HepG2 (cell line): ENCODE measurements around the gene MSI2. TPM values are rescaled to one million over a fixed set of nuclear protein-coding genes. Genes with fewer than 3 reads are reported as not detected.

Source experiments
- ATAC-seq: fragments of 200-7000 bp; cut with Tn5 transposase; 3 replicates; pipeline ENCODE4 v1.9.1; 2020; ENCODE audit warnings: mild to moderate bottlenecking, moderate library complexity
- BruUV-seq: library from RNA; stranded (reverse); fragments of 400-500 nt; replicated peaks from 2 replicates; lab custom pipeline; 2021; lab: Mats Ljungman, UMichigan
- CTCF ChIA-PET: fragments of 300-600 bp; formaldehyde crosslinking; extraction: SDS; loops from one replicate; lab custom pipeline; 2021; ENCODE audit warnings: low total read pairs, inconsistent platforms, low intra/inter-chr PET ratio; lab: Yijun Ruan, JAX
- POLR2A ChIA-PET: fragments of 350-600 bp; sonication (Branson Sonifier 250); formaldehyde crosslinking; loops from one replicate; lab custom pipeline; 2020; ENCODE audit warnings: antibody characterized with exemption, inconsistent platforms; lab: Yijun Ruan, JAX
- DNase-seq: peaks from one replicate; pipeline ENCODE4 v3.0.0-alpha.2; 2015; ENCODE audit warnings: low spot score
- FAIRE-seq: peaks from 3 replicates; lab custom pipeline; 2011; peaks lifted over from hg19 to GRCh38; lab: Jason Lieb, UNC
- H2AFZ ChIP-seq: one replicate; pipeline ENCODE4 v1.6.1; 2011; ENCODE audit warnings: low read length, inconsistent platforms
- H3K27ac ChIP-seq: fragments of 300-600 bp; 3 replicates; pipeline ENCODE4 v1.8.0; 2011; ENCODE audit warnings: mixed run types, mild to moderate bottlenecking, mixed read lengths, low read length, inconsistent platforms; ENCODE audit not compliant: insufficient read depth; ENCODE audit errors: extremely low read length
- H3K27me3 ChIP-seq, 2 experiments: fragments of 200-600 bp in 1 of 2; 2 replicates in 1 of 2; 3 replicates in 1 of 2; pipeline versions ENCODE4 v1.6.0 to v1.8.0; 2011; ENCODE audit warnings: low read length in 2 of 2, mild to moderate bottlenecking in 2 of 2, moderate library complexity in 2 of 2, inconsistent platforms in 1 of 2; ENCODE audit not compliant: insufficient read depth in 2 of 2, control insufficient read depth in 1 of 2
- H3K36me3 ChIP-seq, 2 experiments: fragments of 200-600 bp in 1 of 2; replicated peaks in 1 of 2; 2 replicates in 1 of 2; 3 replicates in 1 of 2; pipeline versions ENCODE4 v1.5.1 to v1.8.0; 2011; ENCODE audit warnings: low read length in 2 of 2, inconsistent platforms in 1 of 2; ENCODE audit not compliant: insufficient read depth in 2 of 2, control insufficient read depth in 1 of 2
- H3K4me1 ChIP-seq: 2 replicates; pipeline ENCODE4 v1.5.1; 2012; ENCODE audit warnings: low read length, inconsistent platforms; ENCODE audit not compliant: insufficient read depth
- H3K4me2 ChIP-seq: 2 replicates; pipeline ENCODE4 v1.6.0; 2011; ENCODE audit warnings: low read depth, low read length, inconsistent platforms
- H3K4me3 ChIP-seq, 3 experiments: fragments of 200-600 bp in 1 of 3; sonication (generic), shearing (Covaris generic) in 1 of 3; replicated peaks in 1 of 3; 2 replicates each; pipeline ENCODE4 v1.5.1; 2011 to 2016; ENCODE audit warnings: low read length in 3 of 3, inconsistent platforms in 2 of 3, low read depth in 2 of 3, mild to moderate bottlenecking in 2 of 3, control low read depth in 1 of 3, mixed read lengths in 1 of 3; ENCODE audit not compliant: insufficient read depth in 1 of 3
- H3K79me2 ChIP-seq: one replicate; pipeline ENCODE4 v1.6.1; 2011; ENCODE audit warnings: low read length, inconsistent platforms; ENCODE audit not compliant: insufficient read depth
- H3K9ac ChIP-seq: 2 replicates; pipeline ENCODE4 v1.6.0; 2011; ENCODE audit warnings: mild to moderate bottlenecking, low read depth, low read length, inconsistent platforms; ENCODE audit not compliant: insufficient read depth
- H3K9me3 ChIP-seq: 2 replicates; pipeline ENCODE4 v1.5.1; 2012; ENCODE audit warnings: mild to moderate bottlenecking, low read length
- H4K20me1 ChIP-seq: 2 replicates; pipeline ENCODE4 v1.6.0; 2011; ENCODE audit warnings: inconsistent platforms, mild to moderate bottlenecking, low read length, moderate library complexity; ENCODE audit not compliant: insufficient read depth
- ARNT2 ChIP-seq: sonication (generic); formaldehyde crosslinking; IDR thresholded peaks from 2 replicates; pipeline ENCODE4 v1.8.0; 2022; ENCODE audit warnings: mild to moderate bottlenecking, low read depth, missing genetic modification reagents, moderate library complexity
- GRHL1 ChIP-seq: sonication (generic); formaldehyde crosslinking; conservative IDR thresholded peaks from 2 replicates; pipeline ENCODE4 v1.8.0; 2022; ENCODE audit warnings: missing genetic modification reagents
- HNF4A ChIP-seq: sonication (generic); formaldehyde crosslinking; IDR thresholded peaks from 2 replicates; pipeline ENCODE4 v1.4.0; 2020; ENCODE audit warnings: missing genetic modification reagents
- HOXA7 ChIP-seq: sonication (generic); formaldehyde crosslinking; IDR thresholded peaks from 2 replicates; pipeline ENCODE4 v1.8.1; 2022; ENCODE audit warnings: mild to moderate bottlenecking, missing genetic modification reagents, moderate library complexity
- LCORL ChIP-seq, 2 experiments: fragments of 450-650 bp in 1 of 2; sonication (generic) in 1 of 2; formaldehyde crosslinking in 1 of 2; IDR thresholded peaks; 2 replicates each; pipeline versions ENCODE4 v1.5.0 to v1.6.1; 2017 to 2020; ENCODE audit warnings: antibody characterized with exemption in 1 of 2, missing genetic modification reagents in 1 of 2
- MAFK ChIP-seq, 2 experiments: IDR thresholded peaks in 1 of 2; conservative IDR thresholded peaks in 1 of 2; 2 replicates each; pipeline ENCODE4 v1.6.1; 2011; ENCODE audit warnings: improper control_type of control experiment in 2 of 2, low read length in 2 of 2
- MATR3 ChIP-seq: sonication (generic); formaldehyde crosslinking; IDR thresholded peaks from 2 replicates; pipeline ENCODE4 v1.4.0; 2020; ENCODE audit warnings: missing genetic modification reagents
- NR3C1 ChIP-seq: sonication (generic); formaldehyde crosslinking; IDR thresholded peaks from 2 replicates; pipeline ENCODE4 v1.4.0; 2020; ENCODE audit warnings: missing genetic modification reagents
- SMARCE1 ChIP-seq: fragments of 450-650 bp; IDR thresholded peaks from 2 replicates; pipeline ENCODE4 v1.6.1; 2017; ENCODE audit warnings: borderline replicate concordance
- ZBTB34 ChIP-seq: sonication (generic); formaldehyde crosslinking; IDR thresholded peaks from 2 replicates; pipeline ENCODE4 v1.8.0; 2022; ENCODE audit warnings: mild to moderate bottlenecking, missing genetic modification reagents
- ZFP82 ChIP-seq: sonication (generic); formaldehyde crosslinking; IDR thresholded peaks from 2 replicates; pipeline ENCODE4 v1.5.1; 2020; ENCODE audit warnings: mild to moderate bottlenecking, missing genetic modification reagents, borderline replicate concordance
- ZNF282 ChIP-seq: fragments of 450-650 bp; IDR thresholded peaks from 2 replicates; pipeline ENCODE4 v1.6.1; 2018; ENCODE audit not compliant: partially characterized antibody
- ZNF660 ChIP-seq: sonication (generic); formaldehyde crosslinking; IDR thresholded peaks from 2 replicates; pipeline ENCODE4 v1.5.1; 2020; ENCODE audit warnings: mild to moderate bottlenecking, low read depth, missing genetic modification reagents, borderline replicate concordance
- ZNF775 ChIP-seq: sonication (generic); formaldehyde crosslinking; IDR thresholded peaks from 2 replicates; pipeline ENCODE4 v1.4.0; 2020; ENCODE audit warnings: missing genetic modification reagents, mild to moderate bottlenecking, moderate library complexity, borderline replicate concordance
- ZNF792 ChIP-seq: IDR thresholded peaks from 2 replicates; pipeline ENCODE4 v1.6.1; 2016
- ZSCAN20 ChIP-seq: sonication (generic); formaldehyde crosslinking; IDR thresholded peaks from 2 replicates; pipeline ENCODE4 v1.4.0; 2020; ENCODE audit warnings: missing genetic modification reagents, mild to moderate bottlenecking, borderline replicate concordance
- WGBS: methylation state at CpG from one replicate; pipeline ENCODE4 v1.1.6; 2017; ENCODE audit warnings: low lambda C conversion rate; 5-methylcytosine and 5-hydroxymethylcytosine counted together
- in situ Hi-C: cut with HindIII; loops from 2 replicates; pipeline ENCODE4 v1.10.0; 2017; ENCODE audit warnings: low pct_unique_long_range_greater_than_20kb; ENCODE audit not compliant: extremely low pct_ligation_motif_present
- intact Hi-C: fragments of 100-400 bp; cut with micrococcal nuclease; formaldehyde crosslinking; loops from one replicate; pipeline ENCODE4 v1.10.0; 2022; ENCODE audit not compliant: unreplicated experiment
- polyA plus RNA-seq, 8 experiments: library from polyadenylated mRNA; depleted of rRNA in 3 of 8; stranded (reverse) in 7 of 8; unstranded in 1 of 8; fragments of >200 nt; fragmentation: Illumina TruSeq in 4 of 8; extraction: Trizol in 4 of 8; gene quantifications; 2 replicates each; pipeline versions ENCODE4 v1.2.1 to v1.2.3, GENCODE V29; 2011 to 2016; ENCODE audit warnings: low read depth in 4 of 8, missing spikeins in 1 of 8, mixed read lengths in 1 of 8; ENCODE audit not compliant: insufficient read depth in 1 of 8
- total RNA-seq, 5 experiments: library from RNA; depleted of rRNA; stranded (reverse); fragments of >200 nt; fragmentation: Illumina TruSeq; extraction: Trizol; gene quantifications; 2 replicates each; pipeline ENCODE4 v1.2.3, GENCODE V29; 2016; ENCODE audit warnings: low read depth in 1 of 5

Gene MSI2
- total and polyA plus RNA-seq, 2 of the 13 experiments (the other 11 are each of a cell fraction or from before 2014, with no cell fraction given): 77.5 to 78.4 TPM

- Histone ChIP-seq H3K9me3 (no peaks in the 10 kb centered on the region), H3K9ac (no peak overlapping the region), H3K4me2 (no peak overlapping the region), H3K27ac (no peak overlapping the region), H3K4me1 (no peaks in the 10 kb centered on the region), H3K36me3 (no peaks in the 10 kb centered on the region), H3K4me3 (no peak overlapping the region), H3K27me3 (peaks cover 0 to 27% of the 10 kb centered on the region in 2 experiments; a peak in 4 of 5 replicates), H4K20me1 (no peaks in the 10 kb centered on the region), H2AFZ (no peak overlapping the region), H3K79me2 (no peaks in the 10 kb centered on the region)
- in situ Hi-C loops (no loop called here), intact Hi-C loops (no loop called here)
- ATAC-seq (no peak), FAIRE-seq (no peak), DNase-seq (no peak)
- WGBS: 93% methylated on average over 1 of the region's 1 CpG
- TF ChIP-seq NR3C1 (no peak), ZBTB34 (CRISPR knock-in tag) (no peak), HNF4A (CRISPR knock-in tag) (no peak), LCORL (IDR thresholded peaks at IDR 0.05) (no peak), LCORL (CRISPR knock-in tag; IDR thresholded peaks at IDR 0.05) (no peak), MAFK (conservative IDR thresholded peaks at IDR 0.05 in 1 of 2, IDR thresholded peaks at IDR 0.05 in 1 of 2; ENCODE audit: low read length in 2 of 2) (no peak), ZNF775 (no peak), ARNT2 (CRISPR knock-in tag) (no peak), MATR3 (CRISPR knock-in tag) (no peak), ZNF660 (CRISPR knock-in tag) (no peak), GRHL1 (CRISPR knock-in tag) (no peak), HOXA7 (CRISPR knock-in tag) (no peak), SMARCE1 (no peak), ZFP82 (CRISPR knock-in tag) (no peak), ZSCAN20 (CRISPR knock-in tag) (no peak), ZNF792 (no peak), ZNF282 (no peak)
- ChIA-PET CTCF (no interaction called here), POLR2A (no interaction called here)
- no TSS peak for BruUV-seq
Measured at GRCh38 chr17:57704448-57704847, 448.1 kb downstream of the MSI2 start.
